CD4-positive, alpha-beta T cell treated with Interleukin-1 beta for 1 hour (primary cell): ENCODE data around the gene SGCE.
A peak's percentile ranks its signal among the peaks of the same experiment; 100 is the strongest.

Experiments
- DNase-seq, 2 donors: peaks; one replicate each; pipeline ENCODE4 v3.0.0-alpha.2; 2020 to 2022

SGCE gene

DNA sequence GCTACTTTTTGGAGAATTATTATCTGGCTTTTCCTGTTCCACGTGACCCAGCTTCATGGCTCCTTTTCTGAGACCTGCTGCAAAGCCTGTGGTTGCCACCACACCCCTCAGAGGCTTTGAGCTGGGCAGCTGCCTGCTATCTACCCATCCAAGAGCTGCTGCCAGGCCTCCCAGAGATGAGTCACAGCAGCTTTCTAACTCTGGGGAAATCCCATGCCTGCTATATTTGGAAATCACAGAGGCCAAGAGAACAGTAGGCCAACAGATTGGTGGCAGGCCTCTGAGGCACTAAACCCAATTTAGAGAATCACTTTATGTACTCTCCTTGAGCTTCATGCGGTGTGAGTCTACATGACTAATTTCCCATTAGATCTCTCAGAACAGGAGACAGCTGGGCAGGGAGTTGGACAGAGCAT is 35.2 kb downstream of the SGCE start:
- DNase-seq: peak; percentile 2 to 37

DNA sequence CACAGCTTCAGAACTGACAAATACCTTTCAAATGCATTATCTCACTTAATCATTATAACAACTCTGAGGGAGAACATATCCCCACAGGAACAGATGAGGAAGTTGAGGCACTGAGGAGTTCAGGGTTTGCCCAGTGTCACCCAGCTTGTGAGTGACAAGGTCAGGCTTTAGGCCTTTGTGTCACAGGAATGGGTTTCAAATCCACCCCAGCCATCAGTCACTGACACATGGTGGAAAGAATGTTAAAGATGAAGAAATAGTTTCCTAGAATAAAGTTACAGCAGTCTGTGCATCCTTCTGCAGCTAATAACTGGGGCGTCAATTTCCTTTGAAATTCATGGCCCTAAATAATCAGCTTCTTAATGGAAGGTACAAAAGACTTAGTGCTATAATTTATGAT is 37.8 kb downstream of the SGCE start:
- DNase-seq: no peak

DNA sequence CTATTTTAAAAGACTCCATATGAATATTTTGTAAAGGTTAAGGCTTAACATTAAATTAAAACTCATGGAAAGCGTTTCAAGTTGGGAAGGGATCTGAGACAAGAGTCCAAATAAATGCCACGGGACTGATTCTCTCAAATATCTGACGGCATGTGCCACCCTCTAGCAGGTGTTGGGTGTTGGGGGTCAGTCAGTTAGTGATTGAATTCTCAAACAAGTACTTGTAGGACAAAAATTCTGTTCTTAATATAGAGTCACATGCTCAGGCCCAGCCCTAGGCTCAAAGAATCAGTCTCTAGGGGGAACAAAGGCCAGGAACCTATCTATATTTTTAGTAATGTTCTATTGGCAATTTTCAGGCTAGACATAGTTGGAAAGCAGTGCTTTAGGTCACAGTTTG is 39.1 kb downstream of the SGCE start:
- no peak for DNase-seq

- DNase-seq: no peak
Observed at GRCh38 chr7:94615666-94616065, 40.3 kb downstream of the SGCE start.

- no peak for DNase-seq
Observed at GRCh38 chr7:94612661-94613060, 43.3 kb downstream of the SGCE start.

DNA sequence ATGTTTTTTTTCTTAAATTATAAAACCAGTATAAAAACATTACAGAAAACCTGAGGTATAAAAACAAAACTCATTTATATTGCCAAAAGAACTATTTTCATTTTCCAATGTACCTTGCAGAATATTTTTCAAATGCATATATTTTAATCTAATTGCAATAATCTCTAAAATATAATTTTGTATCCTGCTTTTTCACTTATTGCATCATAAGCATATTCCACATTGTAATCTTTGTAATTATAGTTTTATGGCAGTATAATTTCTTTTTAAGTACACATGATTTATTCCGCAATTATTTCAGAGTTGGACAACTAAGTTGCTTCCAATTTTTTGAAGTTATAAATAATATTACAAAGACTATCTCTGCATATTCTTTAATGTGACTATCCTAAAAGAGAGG is 43.7 kb downstream of the SGCE start:
- DNase-seq: no peak

DNA sequence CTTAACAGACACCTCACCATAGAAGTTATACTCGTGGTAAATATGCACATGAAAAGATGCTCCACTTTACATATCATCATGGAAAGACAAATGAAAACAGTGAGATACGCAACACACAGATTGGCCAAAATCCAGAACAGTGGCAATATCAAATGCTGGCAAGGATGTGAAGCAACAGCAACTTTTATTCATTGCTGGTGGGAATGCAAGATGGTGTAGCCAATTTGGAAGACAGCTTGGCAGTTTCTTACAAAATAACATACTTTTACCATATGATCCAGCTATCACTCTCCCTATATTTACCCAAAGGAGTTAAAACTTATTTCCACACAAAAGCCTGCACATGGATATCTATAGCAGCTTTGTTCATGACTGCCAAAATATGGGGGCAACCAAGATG is 46.4 kb downstream of the SGCE start:
- DNase-seq: no peak

- no peak for DNase-seq
Observed at GRCh38 chr7:94605031-94605430, 50.9 kb downstream of the SGCE start.

GRCh38 chr7:94602181-94602580 is 53.8 kb downstream of the SGCE start:
- no peak for DNase-seq

GRCh38 chr7:94600267-94600666 is 55.7 kb downstream of the SGCE start:
- no peak for DNase-seq

DNA sequence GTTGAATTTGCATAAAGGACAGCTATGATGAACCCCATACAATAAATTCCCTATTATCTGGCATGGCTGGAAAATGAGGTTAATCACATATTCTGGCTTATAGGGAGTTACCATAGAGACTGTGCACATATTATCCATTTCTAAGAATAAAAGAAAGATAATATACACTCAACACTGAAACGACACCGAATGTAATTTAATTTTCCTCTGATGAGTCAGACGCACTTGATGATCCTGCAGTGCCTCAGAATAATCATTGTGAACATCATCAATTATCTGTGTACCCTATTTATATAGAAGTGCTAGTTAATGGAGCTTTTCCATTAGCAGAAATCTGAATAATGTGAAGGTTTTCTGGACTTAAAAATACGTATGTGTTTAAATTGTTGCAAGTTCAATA is 60.2 kb downstream of the SGCE start:
- no peak for DNase-seq

DNA sequence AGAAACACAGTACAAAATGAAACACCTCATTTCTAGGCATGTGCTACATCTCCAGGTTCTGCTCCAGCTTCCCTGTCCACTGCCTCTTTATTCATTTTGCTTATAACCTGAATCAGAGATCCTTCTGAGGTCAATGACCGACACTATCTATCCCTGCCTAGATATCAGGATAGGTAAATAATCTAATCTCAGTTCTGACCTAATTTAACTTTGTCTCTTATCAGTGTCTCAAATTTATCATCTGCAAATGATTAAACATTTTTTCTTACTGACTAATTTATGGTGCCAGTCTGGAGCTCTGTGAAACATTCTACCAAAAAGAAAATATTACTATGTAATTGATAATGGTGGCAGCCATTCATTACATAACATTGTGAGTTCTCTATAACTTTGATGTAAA is 61.1 kb downstream of the SGCE start:
- DNase-seq: no peak

- DNase-seq: no peak
Observed at GRCh38 chr7:94591176-94591575, 64.8 kb downstream of the SGCE start.

- no peak for DNase-seq
Observed at GRCh38 chr7:94590526-94591162, 65.3 kb downstream of the SGCE start.

DNA sequence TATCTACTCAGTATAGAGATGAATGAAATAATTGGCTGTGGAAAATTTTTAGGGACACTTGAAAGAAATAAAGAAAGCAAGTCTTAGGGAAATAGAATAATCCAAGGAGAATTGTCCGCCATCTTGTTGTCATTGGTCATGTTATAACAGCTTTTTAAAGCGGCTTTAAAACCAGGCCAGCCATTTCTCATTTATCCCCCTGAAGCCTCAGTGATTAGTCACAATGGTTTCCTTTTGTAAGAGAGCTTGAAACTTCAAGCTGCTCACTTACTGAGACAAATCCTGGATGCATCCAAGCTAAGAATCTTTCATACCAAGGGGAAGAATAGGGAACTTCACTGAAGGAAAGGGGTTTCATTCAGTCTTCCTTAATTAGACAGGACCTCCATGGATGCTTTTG is 67.9 kb downstream of the SGCE start:
- DNase-seq: no peak

GRCh38 chr7:94584113-94584512 is 71.8 kb downstream of the SGCE start:
- no peak for DNase-seq

- no peak for DNase-seq
Observed at GRCh38 chr7:94580601-94581000, 75.3 kb downstream of the SGCE start.

DNA sequence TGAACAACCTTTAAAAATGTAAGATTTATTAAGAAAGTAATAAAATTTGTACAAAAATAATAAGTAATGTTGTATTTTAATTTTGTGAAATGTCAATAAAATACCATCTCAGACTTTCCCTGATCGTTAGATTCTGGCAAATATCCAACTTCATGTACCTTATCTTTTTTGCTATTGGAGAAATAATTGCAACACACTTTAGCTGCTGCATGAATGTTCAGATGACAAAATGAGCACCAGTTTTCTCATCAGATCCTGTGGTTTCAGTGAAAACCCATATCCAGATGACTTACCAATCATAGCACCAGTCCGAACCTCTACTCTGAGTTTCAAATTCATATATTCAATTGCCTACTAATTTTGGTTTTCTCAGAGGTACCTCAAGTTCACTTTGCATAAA is 76.5 kb downstream of the SGCE start:
- DNase-seq: no peak

- DNase-seq: no peak
Observed at GRCh38 chr7:94578614-94579013, 77.3 kb downstream of the SGCE start.

DNA sequence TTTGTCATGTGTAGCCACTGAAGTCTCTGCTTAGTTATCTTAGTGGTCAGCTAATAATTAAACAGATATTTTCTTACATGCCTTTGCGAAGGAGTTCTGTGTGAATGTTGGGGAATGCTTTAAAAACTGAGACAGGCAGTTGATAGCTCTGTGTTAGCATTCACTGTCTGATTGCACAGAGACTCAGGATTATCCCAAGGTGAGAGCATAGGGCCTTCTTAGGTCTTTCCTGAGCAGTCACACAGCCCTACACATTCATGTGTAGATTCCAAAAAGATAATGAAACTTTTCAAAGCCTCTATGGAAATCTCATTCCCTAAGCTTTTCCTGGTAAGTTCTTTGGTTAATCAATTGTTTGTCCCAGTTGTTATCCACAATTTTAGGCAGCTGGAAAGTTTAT is 78.6 kb downstream of the SGCE start:
- DNase-seq: no peak

DNA sequence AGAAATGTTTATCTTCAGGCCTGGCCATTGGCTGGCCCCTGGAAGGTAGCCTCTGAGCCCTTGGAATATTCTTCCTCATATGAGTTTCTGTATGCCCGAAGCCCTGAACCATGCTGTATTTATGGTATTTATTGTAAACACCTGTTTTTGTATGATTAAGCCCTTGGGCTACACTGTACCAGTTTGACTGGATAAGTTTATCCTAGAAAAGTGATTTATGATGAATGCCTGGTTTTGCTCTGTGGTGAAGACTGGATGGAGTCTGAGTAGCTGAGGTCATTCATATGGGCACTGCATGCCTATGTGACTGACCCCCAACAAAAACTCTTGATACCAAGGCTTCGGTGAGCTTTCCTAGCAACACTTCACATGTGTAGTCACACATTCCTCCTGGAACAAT is 79.6 kb downstream of the SGCE start:
- no peak for DNase-seq

DNA sequence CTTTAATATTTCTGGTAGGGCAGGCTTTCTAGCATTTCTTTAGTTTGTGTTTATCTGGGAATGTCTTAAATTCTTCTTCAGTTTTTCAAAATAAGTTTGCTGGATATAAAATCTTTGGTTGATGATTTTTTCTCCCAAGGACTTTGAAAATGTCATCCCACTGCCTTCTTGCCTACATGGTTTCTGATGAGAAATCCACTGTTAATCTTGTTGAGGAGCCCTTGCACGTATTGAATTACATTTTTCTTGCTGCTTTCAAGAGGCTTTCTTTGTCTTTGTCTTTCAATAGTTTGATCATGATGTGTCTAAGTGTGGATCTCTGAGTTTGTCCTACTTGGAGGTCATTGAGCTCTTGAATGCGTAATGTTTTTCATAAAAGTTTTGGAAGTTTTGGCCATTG is 80.3 kb downstream of the SGCE start:
- no peak for DNase-seq

DNA sequence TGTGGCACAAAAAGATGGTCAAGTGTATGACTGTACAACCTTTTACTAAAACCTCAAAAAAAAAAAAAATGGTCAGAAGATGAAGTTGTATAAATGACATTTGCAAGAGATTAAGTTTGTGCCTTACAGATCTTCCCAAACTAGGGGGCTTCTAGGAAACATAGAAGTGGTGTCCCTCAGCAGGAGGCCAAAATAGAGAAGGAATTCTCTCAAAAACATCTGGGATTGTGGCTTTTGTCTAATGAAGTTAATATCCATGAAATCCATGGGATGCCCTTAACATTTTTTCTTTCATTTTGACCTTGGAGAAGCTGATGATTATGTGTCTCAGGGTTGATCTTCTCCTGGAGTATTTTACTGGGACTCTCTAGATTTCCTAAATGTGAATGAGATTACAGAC is 84.1 kb downstream of the SGCE start:
- no peak for DNase-seq

DNA sequence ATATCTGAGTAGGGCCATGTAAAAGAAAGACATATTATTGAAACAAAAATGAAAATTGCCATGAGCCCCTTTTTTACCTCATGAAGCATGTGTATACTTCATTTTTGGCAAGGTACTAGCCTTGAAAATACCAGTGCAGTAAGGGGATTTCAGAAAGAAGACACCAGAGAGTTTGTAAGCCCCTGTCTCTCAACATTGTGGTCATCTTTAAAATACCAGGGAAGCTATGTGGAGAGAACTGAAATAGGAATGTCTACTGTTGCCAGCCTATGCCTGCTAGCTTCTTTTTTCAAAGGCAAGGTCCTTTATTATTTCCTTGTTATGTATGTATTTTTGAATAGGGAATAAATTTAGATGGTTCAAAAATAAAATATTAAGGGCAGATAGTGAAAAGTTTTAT is 88.5 kb downstream of the SGCE start:
- no peak for DNase-seq

GRCh38 chr7:94565247-94565894 is 90.6 kb downstream of the SGCE start:
- no peak for DNase-seq
